Measurements from ENCODE around the gene NDFIP1. TPM values are rescaled to one million over a fixed set of nuclear protein-coding genes. Genes with fewer than 3 reads are reported as not detected.

The NDFIP1 gene
- total RNA-seq, 1 donor from 2014 or later = 178 TPM

DNA sequence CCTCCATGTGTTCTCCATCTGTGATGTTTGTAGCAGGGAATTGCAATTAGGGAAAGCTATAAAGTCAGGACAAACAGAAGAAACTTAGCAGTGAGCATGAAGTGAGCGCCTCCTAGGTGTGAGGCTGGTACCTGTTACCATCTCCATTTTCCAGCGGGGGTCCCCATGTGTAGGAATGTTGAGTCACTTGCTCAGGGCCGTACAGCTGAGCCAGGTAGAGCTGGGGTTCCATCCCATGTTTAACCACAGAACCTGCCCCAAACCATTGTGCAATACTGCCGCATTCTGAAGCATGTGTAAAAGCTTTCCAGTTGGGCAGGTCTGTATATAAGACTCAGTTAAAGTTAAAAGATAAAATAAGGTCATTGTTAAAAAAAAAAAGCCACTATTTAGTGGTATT lies 62.7 kb downstream of the NDFIP1 start:
- no peak overlapping the region for H3K27ac ChIP-seq
- no peak for DNase-seq (ENCODE audit: extremely low spot score in 2 of 2)
- intact Hi-C loops (cut with DNase I) = loop anchor here (10.0 kb wide), 1 partner anchor 374 kb away; no protein-coding TSS in a partner anchor
- H3K36me3 ChIP-seq = no peaks in the 10 kb centered on the region
- TF ChIP-seq POLR2AphosphoS5 (IDR thresholded peaks at IDR 0.05; ENCODE audit: insufficient read depth in 1 of 2, low read depth in 1 of 2) (no peak), POLR2A (IDR thresholded peaks at IDR 0.05) (no peak)
- TF ChIP-seq, protein P1, sequence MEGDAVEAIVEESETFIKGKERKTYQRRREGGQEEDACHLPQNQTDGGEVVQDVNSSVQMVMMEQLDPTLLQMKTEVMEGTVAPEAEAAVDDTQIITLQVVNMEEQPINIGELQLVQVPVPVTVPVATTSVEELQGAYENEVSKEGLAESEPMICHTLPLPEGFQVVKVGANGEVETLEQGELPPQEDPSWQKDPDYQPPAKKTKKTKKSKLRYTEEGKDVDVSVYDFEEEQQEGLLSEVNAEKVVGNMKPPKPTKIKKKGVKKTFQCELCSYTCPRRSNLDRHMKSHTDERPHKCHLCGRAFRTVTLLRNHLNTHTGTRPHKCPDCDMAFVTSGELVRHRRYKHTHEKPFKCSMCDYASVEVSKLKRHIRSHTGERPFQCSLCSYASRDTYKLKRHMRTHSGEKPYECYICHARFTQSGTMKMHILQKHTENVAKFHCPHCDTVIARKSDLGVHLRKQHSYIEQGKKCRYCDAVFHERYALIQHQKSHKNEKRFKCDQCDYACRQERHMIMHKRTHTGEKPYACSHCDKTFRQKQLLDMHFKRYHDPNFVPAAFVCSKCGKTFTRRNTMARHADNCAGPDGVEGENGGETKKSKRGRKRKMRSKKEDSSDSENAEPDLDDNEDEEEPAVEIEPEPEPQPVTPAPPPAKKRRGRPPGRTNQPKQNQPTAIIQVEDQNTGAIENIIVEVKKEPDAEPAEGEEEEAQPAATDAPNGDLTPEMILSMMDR (IDR thresholded peaks at IDR 0.05) = no peak
- H3K27me3 ChIP-seq = no peaks in the 10 kb centered on the region
- H3K9me3 ChIP-seq = no peaks in the 10 kb centered on the region
- H3K4me3 ChIP-seq = no peak overlapping the region
- no peaks in the 10 kb centered on the region for H3K4me1 ChIP-seq

DNA sequence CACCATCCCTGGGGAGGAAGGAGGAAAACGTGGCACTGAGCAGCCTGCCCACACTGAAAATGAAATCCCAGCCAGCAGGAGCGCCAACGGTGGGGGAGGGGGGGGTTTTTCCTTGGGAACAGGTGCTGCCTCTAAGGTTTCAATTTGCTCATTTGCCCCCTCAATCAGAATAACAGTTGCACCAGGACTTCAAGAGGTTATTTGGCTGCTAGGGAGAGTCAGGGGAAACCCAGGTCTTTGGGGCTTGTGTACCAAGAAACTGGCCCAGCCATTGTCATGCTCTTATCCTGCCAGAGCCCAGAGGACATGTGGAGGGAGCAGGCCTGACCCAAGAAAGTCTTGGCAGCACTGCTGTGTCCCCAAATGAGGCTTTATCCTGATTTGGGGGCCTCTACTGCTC lies 66.5 kb downstream of the NDFIP1 start:
- no peak for DNase-seq (ENCODE audit: extremely low spot score in 2 of 2)
- TF ChIP-seq, protein P1 (IDR thresholded peaks at IDR 0.05) = no peak
- no peak for TF ChIP-seq POLR2AphosphoS5 (IDR thresholded peaks at IDR 0.05; ENCODE audit: insufficient read depth in 1 of 2, low read depth in 1 of 2)
- no peak for TF ChIP-seq POLR2A (IDR thresholded peaks at IDR 0.05)
- no peak overlapping the region for H3K27ac ChIP-seq
- H3K36me3 ChIP-seq = no peaks in the 10 kb centered on the region
- intact Hi-C loops (cut with DNase I) = loop anchor here (10.0 kb wide), 1 partner anchor 370 kb away; no protein-coding TSS in a partner anchor
- no peak overlapping the region for H3K4me3 ChIP-seq
- no peaks in the 10 kb centered on the region for H3K4me1 ChIP-seq
- no peaks in the 10 kb centered on the region for H3K27me3 ChIP-seq
- no peaks in the 10 kb centered on the region for H3K9me3 ChIP-seq

DNA sequence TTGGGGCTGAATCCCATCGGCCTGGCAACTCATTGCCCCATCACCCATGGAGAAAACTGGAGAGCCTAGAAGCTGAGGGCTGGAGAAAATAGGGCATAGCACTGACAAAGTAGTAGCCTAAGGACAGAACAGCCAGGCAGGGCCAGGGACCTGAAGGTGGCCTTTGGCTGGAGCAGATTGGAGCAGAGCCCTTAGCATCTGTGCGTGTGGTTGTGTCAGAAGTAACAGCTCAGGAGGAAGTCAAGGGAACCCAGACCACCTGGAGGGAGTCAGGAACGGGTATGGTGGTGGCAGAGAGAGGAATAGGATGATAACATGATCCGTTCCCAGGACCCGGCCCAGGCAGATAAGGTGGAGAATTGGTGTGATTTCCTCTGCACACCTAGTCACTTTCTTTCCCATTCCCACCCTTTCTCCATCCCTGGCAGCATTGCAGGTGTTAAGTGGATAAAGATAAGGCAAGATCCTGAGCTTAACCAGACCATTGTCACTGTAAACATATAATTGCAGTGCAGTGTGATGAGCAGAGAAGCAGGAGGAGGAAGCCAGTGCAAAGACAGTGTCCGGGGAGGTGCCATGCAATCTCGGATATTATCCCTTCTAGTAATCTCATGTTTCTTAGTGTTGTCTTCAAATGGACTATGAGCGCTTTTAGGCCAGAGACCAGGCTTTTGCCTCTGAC lies 67.0 kb downstream of the NDFIP1 start:
- Histone ChIP-seq H3K36me3 (no peaks in the 10 kb centered on the region), H3K27ac (no peak overlapping the region), H3K9me3 (no peaks in the 10 kb centered on the region), H3K4me3 (no peak overlapping the region), H3K4me1 (no peaks in the 10 kb centered on the region), H3K27me3 (no peaks in the 10 kb centered on the region)
- intact Hi-C loops (cut with DNase I) = loop anchor here (10.0 kb wide), 1 partner anchor 369 kb away; no protein-coding TSS in a partner anchor
- DNase-seq (ENCODE audit: extremely low spot score in 2 of 2) = no peak
- TF ChIP-seq POLR2A (IDR thresholded peaks at IDR 0.05) (no peak), POLR2AphosphoS5 (IDR thresholded peaks at IDR 0.05; ENCODE audit: insufficient read depth in 1 of 2, low read depth in 1 of 2) (no peak)
- TF ChIP-seq, protein P1 (IDR thresholded peaks at IDR 0.05) = no peak

DNA sequence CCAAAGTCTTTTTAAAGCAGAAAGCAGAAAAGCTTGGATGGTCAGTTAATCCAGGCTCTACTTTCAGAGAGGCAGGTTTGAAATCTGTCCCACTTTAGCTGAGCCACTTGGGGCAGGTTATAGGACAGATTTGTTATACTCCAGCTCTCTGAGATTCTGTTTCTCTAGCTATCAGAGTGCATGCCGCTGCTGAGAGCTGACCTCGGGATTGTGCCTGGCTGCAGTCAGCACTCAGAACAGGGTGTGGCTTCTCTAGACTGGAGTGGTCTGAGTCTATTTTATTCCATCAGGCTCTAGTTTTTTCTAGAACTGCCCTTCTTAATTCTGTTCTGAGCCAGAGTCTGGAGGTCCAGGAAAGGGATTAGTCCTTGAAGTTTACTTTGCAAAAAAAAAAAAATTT lies 67.7 kb downstream of the NDFIP1 start:
- Histone ChIP-seq H3K27ac (no peak overlapping the region), H3K4me1 (no peaks in the 10 kb centered on the region), H3K27me3 (no peaks in the 10 kb centered on the region), H3K9me3 (no peaks in the 10 kb centered on the region), H3K36me3 (no peaks in the 10 kb centered on the region), H3K4me3 (no peak overlapping the region)
- intact Hi-C loops (cut with DNase I) = loop anchor here (10.0 kb wide), 1 partner anchor 369 kb away; no protein-coding TSS in a partner anchor
- TF ChIP-seq POLR2A (IDR thresholded peaks at IDR 0.05) (no peak), POLR2AphosphoS5 (IDR thresholded peaks at IDR 0.05; ENCODE audit: insufficient read depth in 1 of 2, low read depth in 1 of 2) (no peak)
- TF ChIP-seq, protein P1 (IDR thresholded peaks at IDR 0.05) = no peak
- no peak for DNase-seq (ENCODE audit: extremely low spot score in 2 of 2)

DNA sequence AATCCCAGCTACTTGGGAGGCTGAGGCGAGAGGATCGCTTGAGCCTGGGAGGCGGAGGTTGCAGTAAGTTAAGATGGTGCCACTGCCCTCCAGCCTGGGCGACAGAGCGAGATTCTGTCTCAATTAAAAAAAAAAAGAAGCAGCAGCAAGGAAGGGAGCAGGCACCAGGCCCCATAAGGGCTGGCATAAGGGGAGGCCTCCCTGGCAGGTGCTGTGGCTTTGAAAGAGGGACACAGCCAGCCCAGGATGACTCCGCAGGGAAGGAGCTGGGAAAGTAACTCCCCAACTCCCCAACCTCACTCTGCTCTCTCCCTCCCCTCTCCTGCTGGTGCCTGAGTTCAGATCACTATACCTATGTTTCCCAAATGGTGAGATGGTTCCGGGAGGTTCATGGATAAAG lies 70.1 kb downstream of the NDFIP1 start:
- intact Hi-C loops (cut with DNase I) = loop anchor here (10.0 kb wide), 1 partner anchor 366 kb away; no protein-coding TSS in a partner anchor
- no peak overlapping the region for H3K27ac ChIP-seq
- H3K9me3 ChIP-seq = no peaks in the 10 kb centered on the region
- no peak for DNase-seq (ENCODE audit: extremely low spot score in 2 of 2)
- no peaks in the 10 kb centered on the region for H3K4me1 ChIP-seq
- H3K4me3 ChIP-seq = no peak overlapping the region
- no peaks in the 10 kb centered on the region for H3K36me3 ChIP-seq
- H3K27me3 ChIP-seq = no peaks in the 10 kb centered on the region
- TF ChIP-seq, protein P1 (IDR thresholded peaks at IDR 0.05) = no peak
- TF ChIP-seq POLR2A (IDR thresholded peaks at IDR 0.05) (no peak), POLR2AphosphoS5 (IDR thresholded peaks at IDR 0.05; ENCODE audit: insufficient read depth in 1 of 2, low read depth in 1 of 2) (no peak)
